ENCODE measurements around the gene HERC2. TPM values are rescaled to one million over a fixed set of nuclear protein-coding genes. Genes with fewer than 3 reads are reported as not detected.

Gene HERC2
- total and polyA plus RNA-seq, 8 donors: 7.9 to 437 (median 72.7) TPM

DNA sequence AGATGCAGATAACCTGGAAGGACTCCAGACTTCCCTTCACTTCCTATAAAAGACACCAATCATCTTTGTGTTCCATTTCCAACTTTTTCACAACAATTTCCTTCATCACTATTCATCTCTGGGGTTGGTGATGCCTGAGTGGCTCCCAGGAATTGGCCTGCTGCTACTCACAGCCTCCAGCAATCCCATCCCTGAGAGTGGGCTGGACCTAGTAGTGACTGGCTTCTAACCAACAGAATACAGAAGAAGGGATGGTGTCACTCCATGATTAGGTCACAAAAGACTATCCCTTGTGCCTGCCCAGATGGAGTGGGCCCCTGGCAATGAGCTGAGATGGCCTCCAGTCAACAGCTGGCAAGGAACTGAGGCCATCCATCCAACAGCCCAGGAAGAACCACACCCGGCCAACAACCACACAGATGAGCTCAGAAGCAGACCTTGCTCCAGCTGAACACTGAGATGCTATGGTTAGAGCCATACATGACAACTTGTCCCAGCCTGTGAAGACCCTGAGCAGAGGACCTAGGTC lies 243.7 kb downstream of the HERC2 start:
- no peak for DNase-seq
- TF ChIP-seq EP300 (IDR thresholded peaks at IDR 0.05) (no peak), POLR2A (IDR thresholded peaks at IDR 0.05) (no peak), POLR2AphosphoS5 (IDR thresholded peaks at IDR 0.05) (no peak)
- TF ChIP-seq, protein P1, sequence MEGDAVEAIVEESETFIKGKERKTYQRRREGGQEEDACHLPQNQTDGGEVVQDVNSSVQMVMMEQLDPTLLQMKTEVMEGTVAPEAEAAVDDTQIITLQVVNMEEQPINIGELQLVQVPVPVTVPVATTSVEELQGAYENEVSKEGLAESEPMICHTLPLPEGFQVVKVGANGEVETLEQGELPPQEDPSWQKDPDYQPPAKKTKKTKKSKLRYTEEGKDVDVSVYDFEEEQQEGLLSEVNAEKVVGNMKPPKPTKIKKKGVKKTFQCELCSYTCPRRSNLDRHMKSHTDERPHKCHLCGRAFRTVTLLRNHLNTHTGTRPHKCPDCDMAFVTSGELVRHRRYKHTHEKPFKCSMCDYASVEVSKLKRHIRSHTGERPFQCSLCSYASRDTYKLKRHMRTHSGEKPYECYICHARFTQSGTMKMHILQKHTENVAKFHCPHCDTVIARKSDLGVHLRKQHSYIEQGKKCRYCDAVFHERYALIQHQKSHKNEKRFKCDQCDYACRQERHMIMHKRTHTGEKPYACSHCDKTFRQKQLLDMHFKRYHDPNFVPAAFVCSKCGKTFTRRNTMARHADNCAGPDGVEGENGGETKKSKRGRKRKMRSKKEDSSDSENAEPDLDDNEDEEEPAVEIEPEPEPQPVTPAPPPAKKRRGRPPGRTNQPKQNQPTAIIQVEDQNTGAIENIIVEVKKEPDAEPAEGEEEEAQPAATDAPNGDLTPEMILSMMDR (IDR thresholded peaks at IDR 0.05): no peak
- H3K4me1 ChIP-seq: no peaks in the 10 kb centered on the region
- no peak overlapping the region for H3K27ac ChIP-seq
- H3K9me3 ChIP-seq: no peaks in the 10 kb centered on the region
- 50 to 89% (median 85%) methylated on average over 1 of the region's 1 CpG for WGBS, 5 donors
- intact Hi-C loops (cut with DNase I; ENCODE audit: low total_unique reads): no loop called here
- H3K36me3 ChIP-seq: no peaks in the 10 kb centered on the region
- peaks cover 0 to 6% (median 0%) of the 10 kb centered on the region in 3 donors for H3K27me3 ChIP-seq
- H3K4me3 ChIP-seq: no peak overlapping the region

DNA sequence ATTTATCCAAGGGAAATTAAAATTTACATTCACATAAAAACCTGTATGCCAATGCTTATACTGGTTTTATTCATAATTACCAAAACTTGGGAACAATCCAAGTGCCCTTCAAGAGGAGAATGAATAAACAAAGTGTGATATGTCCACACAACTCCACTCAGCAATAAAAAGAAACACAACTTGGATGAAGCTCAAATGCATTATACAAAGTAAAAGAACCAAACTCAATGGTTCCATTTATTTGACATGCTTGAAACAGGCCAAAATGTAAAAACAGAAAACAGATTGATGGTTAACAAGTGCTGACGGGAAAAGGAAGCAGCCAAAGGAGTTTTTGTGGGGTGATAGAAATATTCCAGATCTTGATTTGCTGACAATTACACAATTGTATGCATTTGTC lies 246.4 kb downstream of the HERC2 start:
- intact Hi-C loops (cut with DNase I; ENCODE audit: low total_unique reads): no loop called here
- Histone ChIP-seq H3K4me1 (no peaks in the 10 kb centered on the region), H3K36me3 (no peaks in the 10 kb centered on the region), H3K27me3 (peaks cover 0 to 6% (median 0%) of the 10 kb centered on the region in 3 donors), H3K9me3 (no peaks in the 10 kb centered on the region), H3K4me3 (no peak overlapping the region), H3K27ac (no peak overlapping the region)
- TF ChIP-seq, protein P1 (IDR thresholded peaks at IDR 0.05): no peak
- TF ChIP-seq EP300 (IDR thresholded peaks at IDR 0.05) (no peak), POLR2A (IDR thresholded peaks at IDR 0.05) (no peak), POLR2AphosphoS5 (IDR thresholded peaks at IDR 0.05) (no peak)
- DNase-seq: no peak
- WGBS, 5 donors: 38 to 56% (median 51%) methylated on average over 1 of the region's 1 CpG

DNA sequence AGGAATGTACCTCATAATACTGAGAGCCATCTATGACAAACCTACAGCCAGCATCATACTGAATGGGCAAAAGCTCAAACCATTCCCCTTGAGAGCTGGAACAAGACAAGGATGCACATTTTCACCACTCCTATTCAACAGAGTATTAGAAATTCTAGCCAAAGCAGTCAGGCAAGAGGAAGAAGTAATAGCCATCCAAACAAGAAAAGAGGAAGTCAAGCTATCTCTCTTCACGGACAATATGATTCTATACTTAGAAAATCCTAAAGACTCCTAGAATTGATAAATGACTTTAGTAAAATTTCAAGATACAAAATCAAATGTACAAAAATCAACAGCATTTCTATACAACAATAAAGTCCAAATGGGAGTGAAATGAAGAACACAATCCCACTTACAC lies 253.0 kb downstream of the HERC2 start:
- DNase-seq: no peak
- Histone ChIP-seq H3K27me3 (no peaks in the 10 kb centered on the region), H3K36me3 (no peaks in the 10 kb centered on the region), H3K4me3 (no peak overlapping the region), H3K4me1 (no peaks in the 10 kb centered on the region), H3K9me3 (peaks cover 0 to 10% (median 4%) of the 10 kb centered on the region in 4 donors), H3K27ac (no peak overlapping the region)
- TF ChIP-seq, protein P1 (IDR thresholded peaks at IDR 0.05): no peak
- TF ChIP-seq EP300 (IDR thresholded peaks at IDR 0.05) (no peak), POLR2AphosphoS5 (IDR thresholded peaks at IDR 0.05) (no peak), POLR2A (IDR thresholded peaks at IDR 0.05) (no peak)
- WGBS, 5 donors: 54 to 78% (median 67%) methylated on average over 1 of the region's 1 CpG
- intact Hi-C loops (cut with DNase I; ENCODE audit: low total_unique reads): no loop called here

DNA sequence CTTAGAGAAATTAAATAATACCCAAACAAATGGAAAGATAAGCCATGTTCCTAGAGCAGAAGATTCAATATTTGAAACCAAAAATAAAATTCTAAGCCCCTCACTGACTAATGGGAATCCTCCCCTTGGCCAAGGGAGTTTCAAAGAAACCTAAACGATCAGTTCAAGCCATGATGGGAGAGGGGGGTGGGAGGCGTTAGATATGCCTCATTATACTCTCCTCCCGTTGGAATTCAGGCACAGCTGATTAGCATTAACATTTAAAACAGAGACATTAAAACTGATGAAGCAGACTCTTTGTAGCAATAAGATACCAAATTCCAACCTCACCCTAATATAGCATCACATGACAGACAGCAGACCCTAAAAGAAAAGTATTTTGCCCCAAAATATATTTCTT lies 255.7 kb downstream of the HERC2 start:
- 45 to 64% (median 59%) methylated on average over 3 of the region's 3 CpGs for WGBS, 5 donors
- intact Hi-C loops (cut with DNase I; ENCODE audit: low total_unique reads): no loop called here

More for the DNA sequence above, 255.7 kb downstream of the HERC2 start:
- H3K36me3 ChIP-seq: no peaks in the 10 kb centered on the region
- TF ChIP-seq, protein P1 (IDR thresholded peaks at IDR 0.05): no peak
- TF ChIP-seq EP300 (IDR thresholded peaks at IDR 0.05): no peak
- TF ChIP-seq POLR2A (IDR thresholded peaks at IDR 0.05): no peak
- TF ChIP-seq POLR2AphosphoS5 (IDR thresholded peaks at IDR 0.05): no peak
- no peak overlapping the region for H3K4me3 ChIP-seq
- no peak for DNase-seq
- H3K4me1 ChIP-seq: no peaks in the 10 kb centered on the region
- H3K27me3 ChIP-seq: no peaks in the 10 kb centered on the region
- H3K9me3 ChIP-seq: peaks cover 0 to 26% (median 9%) of the 10 kb centered on the region in 4 donors
- H3K27ac ChIP-seq: no peak overlapping the region

Small RNA genes lying within 50 kb of the gene (small RNA-seq; reads per million reads assigned to genes)
- 0 reads per million in 4 donors for gene AC091304.5

Other genes starting within 250 kb of the HERC2 start
- under 1 TPM in 2 of 5 donors, not detected in 3; 0.55 to 0.89 TPM for gene OCA2, start 222.9 kb downstream of the HERC2 start, total RNA-seq
- under 1 TPM in 2 of 3 donors, not detected in 1; 0.12 to 0.75 TPM for gene OCA2, start 222.9 kb downstream of the HERC2 start, polyA plus RNA-seq
- gene GOLGA6L24, start 35.9 kb upstream of the HERC2 start, total RNA-seq: not detected
- gene GOLGA6L24, start 35.9 kb upstream of the HERC2 start, polyA plus RNA-seq: not detected
- not detected for gene GOLGA8F, start 56.5 kb upstream of the HERC2 start, total RNA-seq
- not detected for gene GOLGA8F, start 56.5 kb upstream of the HERC2 start, polyA plus RNA-seq
- gene GOLGA8G, start 210.8 kb upstream of the HERC2 start, total RNA-seq: not detected
- gene GOLGA8G, start 210.8 kb upstream of the HERC2 start, polyA plus RNA-seq: under 1 TPM in 1 of 3 donors, not detected in 2; 0.03 TPM
- not detected for gene GOLGA6L25, start 231.4 kb upstream of the HERC2 start, total RNA-seq
- gene GOLGA6L25, start 231.4 kb upstream of the HERC2 start, polyA plus RNA-seq: not detected

Data from stomach (tissue), 9 donors.